GM12875 (cell line): ENCODE measurements around the gene GBE1.

Source experiments
- H3K4me3 ChIP-seq: one replicate; pipeline ENCODE4 v1.5.1; 2011; ENCODE audit warnings: low read depth, low read length, control low read depth
- CTCF ChIP-seq: IDR thresholded peaks from 2 replicates; pipeline ENCODE4 v1.5.1; 2011; ENCODE audit warnings: low read depth, mild to moderate bottlenecking, control low read depth, inconsistent platforms, low read length, moderate library complexity, borderline replicate concordance; ENCODE audit not compliant: insufficient read depth

Gene GBE1

GRCh38 chr3:81440661-81441060 lies 320.8 kb downstream of the GBE1 start:
- no peak for TF ChIP-seq CTCF
- no peak overlapping the region for H3K4me3 ChIP-seq
